ENCODE results near the gene DNAJB7. TPM values are rescaled to one million over a fixed set of nuclear protein-coding genes. Genes with fewer than 3 reads are reported as not detected.

Gene DNAJB7
- total RNA-seq, 4 donors from 2014 or later = not detected

- peaks cover under 1 to 23% (median 9%) of the 10 kb centered on the region in 4 donors for H3K36me3 ChIP-seq
- peaks cover 20 to 34% (median 30%) of the 10 kb centered on the region in 4 donors for H3K4me1 ChIP-seq
- intact Hi-C loops (cut with DNase I) = loop anchor here (5.0 kb wide), 1 partner anchor 38 kb away; the partner anchor contains the start of genes ST13 and XPNPEP3
- peak within 1 kb of the TSS; percentile 78 to 85 (median 83) for H3K27ac ChIP-seq (replicated peaks in 1 of 4)
- 0% methylated on average over 29 of the region's 61 CpGs for WGBS
- TF ChIP-seq POLR2AphosphoS5 (IDR thresholded peaks at IDR 0.05) = peak; percentile 61 to 81
- TF ChIP-seq CTCF (IDR thresholded peaks at IDR 0.05) = peak; percentile 26 to 54 (median 35)
- no peak for TF ChIP-seq EP300 (IDR thresholded peaks at IDR 0.05)
- H3K4me3 ChIP-seq = peak within 1 kb of the TSS; percentile 89 to 100 (median 95)
- peak; percentile 99 for DNase-seq (ENCODE audit: extremely low spot score)
- no peaks in the 10 kb centered on the region for H3K9me3 ChIP-seq
- no peaks in the 10 kb centered on the region for H3K27me3 ChIP-seq
These were observed 42.9 kb downstream of the DNAJB7 start, which contains the start of gene SLC25A17 for GRCh38 chr22:40818747-40819598. SLC25A17 (minus strand) TSS chr22:40819346; CDS start chr22:40819248, 98 bp downstream.

GRCh38 chr22:40818192-40818746 lies 43.6 kb downstream of the DNAJB7 start:
- Histone ChIP-seq H3K4me1 (peaks cover 20 to 34% (median 30%) of the 10 kb centered on the region in 4 donors), H3K9me3 (no peaks in the 10 kb centered on the region), H3K36me3 (peaks cover 0 to 18% (median 7%) of the 10 kb centered on the region in 4 donors), H3K27me3 (no peaks in the 10 kb centered on the region), H3K27ac (replicated peaks in 1 of 4) (peak overlapping the region in 1 of 4 donors; percentile 78), H3K4me3 (peak overlapping the region; percentile 89 to 100 (median 95))
- 47% methylated on average over 14 of the region's 14 CpGs for WGBS
- DNase-seq (ENCODE audit: extremely low spot score) = no peak
- intact Hi-C loops (cut with DNase I) = loop anchor here (5.0 kb wide), 1 partner anchor 39 kb away; the partner anchor contains the start of genes ST13 and XPNPEP3
- TF ChIP-seq EP300 (IDR thresholded peaks at IDR 0.05) (no peak), POLR2A (IDR thresholded peaks at IDR 0.05; ENCODE audit: low read depth) (no peak), POLR2AphosphoS5 (IDR thresholded peaks at IDR 0.05) (no peak), CTCF (IDR thresholded peaks at IDR 0.05) (no peak)

- Histone ChIP-seq H3K36me3 (peaks cover 0 to 14% (median 5%) of the 10 kb centered on the region in 4 donors), H3K27me3 (no peaks in the 10 kb centered on the region), H3K9me3 (no peaks in the 10 kb centered on the region), H3K4me3 (peak overlapping the region in 3 of 4 donors; percentile 89 to 95 (median 95)), H3K4me1 (peaks cover 20 to 34% (median 30%) of the 10 kb centered on the region in 4 donors), H3K27ac (replicated peaks in 1 of 4) (no peak overlapping the region)
- 83% methylated on average over 4 of the region's 4 CpGs for WGBS
- TF ChIP-seq POLR2A (IDR thresholded peaks at IDR 0.05; ENCODE audit: low read depth) (no peak), POLR2AphosphoS5 (IDR thresholded peaks at IDR 0.05) (no peak), CTCF (IDR thresholded peaks at IDR 0.05) (no peak), EP300 (IDR thresholded peaks at IDR 0.05) (no peak)
- intact Hi-C loops (cut with DNase I) = loop anchor here (5.0 kb wide), 1 partner anchor 40 kb away; the partner anchor contains the start of genes ST13 and XPNPEP3
- no peak for DNase-seq (ENCODE audit: extremely low spot score)
These were observed 44.2 kb downstream of the DNAJB7 start for GRCh38 chr22:40817737-40818136.

GRCh38 chr22:40813912-40814315 lies 48.0 kb downstream of the DNAJB7 start:
- no peaks in the 10 kb centered on the region for H3K27me3 ChIP-seq
- H3K4me3 ChIP-seq = no peak overlapping the region
- peaks cover 0 to 7% (median 5%) of the 10 kb centered on the region in 4 donors for H3K36me3 ChIP-seq
- intact Hi-C loops (cut with DNase I) = no loop called here
- H3K27ac ChIP-seq (replicated peaks in 1 of 4) = no peak overlapping the region
- no peak for TF ChIP-seq POLR2AphosphoS5 (IDR thresholded peaks at IDR 0.05)
- TF ChIP-seq CTCF (IDR thresholded peaks at IDR 0.05) = no peak
- TF ChIP-seq EP300 (IDR thresholded peaks at IDR 0.05) = no peak
- TF ChIP-seq POLR2A (IDR thresholded peaks at IDR 0.05; ENCODE audit: low read depth) = no peak
- no peaks in the 10 kb centered on the region for H3K9me3 ChIP-seq
- DNase-seq (ENCODE audit: extremely low spot score) = no peak
- H3K4me1 ChIP-seq = peaks cover 14 to 27% (median 21%) of the 10 kb centered on the region in 4 donors

Small RNA genes lying within 50 kb of the gene (small RNA-seq; reads per million reads assigned to genes)
- 0 reads per million in 3 donors for gene MIR4766

Other genes with a start within 250 kb of the DNAJB7 start
- 10 to 100 TPM; 55.6 to 88.7 (median 73.6) TPM for gene MRTFA, start 225.4 kb downstream of the DNAJB7 start, total RNA-seq
- 1 to 10 TPM in 1 of 4 donors, under 1 TPM in 1, not detected in 2; 0.33 to 2.1 TPM for gene MCHR1, start 182.6 kb downstream of the DNAJB7 start, total RNA-seq
- gene SLC25A17, start 42.8 kb downstream of the DNAJB7 start, total RNA-seq = 1 to 10 TPM; 5.8 to 9.6 (median 8.4) TPM
- 100 to 1,000 TPM; 169 to 193 (median 189) TPM for gene ST13, start 5.5 kb downstream of the DNAJB7 start, total RNA-seq
- gene XPNPEP3, start 5.0 kb downstream of the DNAJB7 start, total RNA-seq = 10 to 100 TPM in 2 of 4 donors, 1 to 10 TPM in 2; 7.6 to 15.8 (median 10.2) TPM
- gene RBX1, start 89.3 kb upstream of the DNAJB7 start, total RNA-seq = 10 to 100 TPM; 35.6 to 44.4 (median 39.6) TPM
- 100 to 1,000 TPM in 1 of 4 donors, 10 to 100 TPM in 3; 50.5 to 111 (median 77.7) TPM for gene EP300, start 230.5 kb upstream of the DNAJB7 start, total RNA-seq